IMR-90 (cell line): Measurements from ENCODE around the gene MSI2. TPM values are rescaled to one million over a fixed set of nuclear protein-coding genes. Genes with fewer than 3 reads are reported as not detected.

Experiments
- ATAC-seq: fragments of 200-7000 bp; cut with Tn5 transposase; 2 replicates; pipeline ENCODE4 v1.9.1; 2020; ENCODE audit warnings: low read depth, mild to moderate bottlenecking, moderate library complexity
- BruUV-seq: library from RNA; stranded (reverse); fragments of 400-500 nt; replicated peaks from 2 replicates; lab custom pipeline; 2021; lab: Mats Ljungman, UMichigan
- CTCF ChIA-PET: fragments of 300-600 bp; formaldehyde crosslinking; extraction: SDS; loops from one replicate; lab custom pipeline; 2021; ENCODE audit warnings: antibody characterized with exemption; lab: Yijun Ruan, JAX
- POLR2A ChIA-PET: fragments of 300-600 bp; sonication (Branson Sonifier 250); formaldehyde crosslinking; loops from one replicate; lab custom pipeline; 2022; ENCODE audit warnings: antibody characterized with exemption; ENCODE audit not compliant: unreplicated experiment; lab: Charles Lee
- DNase-seq: peaks from one replicate; pipeline ENCODE4 v3.0.0; 2013
- H2AFZ ChIP-seq: replicated peaks from 2 replicates; pipeline ENCODE3; 2013; ENCODE audit warnings: low read length, mild to moderate bottlenecking; ENCODE audit not compliant: poor library complexity
- H2AK5ac ChIP-seq: 2 replicates; pipeline ENCODE4 v1.6.1; 2013; ENCODE audit warnings: low read depth, low read length, inconsistent platforms
- H2AK9ac ChIP-seq: replicated peaks from 2 replicates; pipeline ENCODE3; 2013; ENCODE audit warnings: mild to moderate bottlenecking, low read depth, low read length, moderate library complexity; ENCODE audit not compliant: poor library complexity
- H2BK120ac ChIP-seq: 2 replicates; pipeline ENCODE4 v1.6.1; 2013; ENCODE audit warnings: low read depth, low read length, inconsistent platforms
- H2BK15ac ChIP-seq: 3 replicates; pipeline ENCODE4 v1.6.1; 2013; ENCODE audit warnings: low read depth, low read length, inconsistent platforms
- H2BK20ac ChIP-seq: 2 replicates; pipeline ENCODE4 v1.6.1; 2013; ENCODE audit warnings: low read depth, mild to moderate bottlenecking, inconsistent platforms, low read length, moderate library complexity
- H2BK5ac ChIP-seq: 2 replicates; pipeline ENCODE4 v1.6.1; 2013; ENCODE audit warnings: mild to moderate bottlenecking, low read depth, low read length, inconsistent platforms; ENCODE audit not compliant: poor library complexity, severe bottlenecking
- H3K14ac ChIP-seq: replicated peaks from 2 replicates; pipeline ENCODE4 v1.6.1; 2013; ENCODE audit warnings: low read depth, low read length, inconsistent platforms
- H3K18ac ChIP-seq: 2 replicates; pipeline ENCODE4 v1.6.1; 2013; ENCODE audit warnings: low read depth, low read length, control low read depth
- H3K23ac ChIP-seq: 2 replicates; pipeline ENCODE4 v1.6.1; 2013; ENCODE audit warnings: low read depth, low read length, inconsistent platforms
- H3K27ac ChIP-seq: 2 replicates; pipeline ENCODE4 v1.5.1; 2013; ENCODE audit warnings: mild to moderate bottlenecking, control low read depth, low read length; ENCODE audit not compliant: insufficient read depth
- H3K27me3 ChIP-seq: 2 replicates; pipeline ENCODE4 v1.6.1; 2013; ENCODE audit warnings: low read length; ENCODE audit not compliant: control insufficient read depth, insufficient read depth
- H3K36me3 ChIP-seq: 2 replicates; pipeline ENCODE4 v1.6.1; 2013; ENCODE audit warnings: low read length, mixed read lengths; ENCODE audit not compliant: control insufficient read depth, insufficient read depth
- H3K4ac ChIP-seq: 2 replicates; pipeline ENCODE4 v1.6.1; 2013; ENCODE audit warnings: low read depth, low read length, inconsistent platforms
- H3K4me1 ChIP-seq: 2 replicates; pipeline ENCODE4 v1.6.1; 2013; ENCODE audit warnings: low read length, mixed read lengths; ENCODE audit not compliant: control insufficient read depth, insufficient read depth
- H3K4me2 ChIP-seq: 2 replicates; pipeline ENCODE4 v1.6.1; 2013; ENCODE audit warnings: low read depth, mild to moderate bottlenecking, control low read depth, low read length, moderate library complexity
- H3K4me3 ChIP-seq: 2 replicates; pipeline ENCODE4 v1.5.1; 2013; ENCODE audit warnings: low read depth, mild to moderate bottlenecking, control low read depth, low read length, moderate library complexity; ENCODE audit not compliant: insufficient read depth
- H3K56ac ChIP-seq: 2 replicates; pipeline ENCODE4 v1.6.1; 2013; ENCODE audit warnings: low read length, inconsistent platforms; ENCODE audit not compliant: insufficient read depth; ENCODE audit errors: extremely low read depth
- H3K79me1 ChIP-seq, 2 experiments: 2 replicates each; pipeline ENCODE4 v1.6.1; 2013; ENCODE audit warnings: low read length in 2 of 2, inconsistent platforms in 1 of 2, low read depth in 1 of 2
- H3K9ac ChIP-seq: 2 replicates; pipeline ENCODE4 v1.6.1; 2013; ENCODE audit warnings: low read depth, low read length, control low read depth
- H3K9me1 ChIP-seq: 2 replicates; pipeline ENCODE4 v1.6.1; 2013; ENCODE audit warnings: low read length, inconsistent platforms; ENCODE audit not compliant: insufficient read depth
- H3K9me3 ChIP-seq: 2 replicates; pipeline ENCODE4 v1.6.1; 2013; ENCODE audit warnings: low read length; ENCODE audit not compliant: control insufficient read depth, insufficient read depth
- H4K20me1 ChIP-seq: 2 replicates; pipeline ENCODE4 v1.6.1; 2013; ENCODE audit warnings: low read length, inconsistent platforms; ENCODE audit not compliant: insufficient read depth
- H4K5ac ChIP-seq: 2 replicates; pipeline ENCODE4 v1.6.1; 2013; ENCODE audit warnings: mild to moderate bottlenecking, low read depth, low read length, control low read depth
- H4K8ac ChIP-seq, 2 experiments: 2 replicates each; pipeline ENCODE4 v1.6.1; 2013; ENCODE audit warnings: low read depth in 2 of 2, low read length in 2 of 2, control low read depth in 1 of 2, inconsistent platforms in 1 of 2
- H4K91ac ChIP-seq: 2 replicates; pipeline ENCODE4 v1.6.1; 2013; ENCODE audit warnings: low read depth, low read length, inconsistent platforms; ENCODE audit not compliant: insufficient read depth
- CHD1 ChIP-seq: IDR thresholded peaks from 2 replicates; pipeline ENCODE4 v1.6.1; 2012; ENCODE audit warnings: low read depth, low read length, improper control_type of control experiment
- MAZ ChIP-seq: IDR thresholded peaks from 2 replicates; pipeline ENCODE4 v1.6.1; 2012; ENCODE audit warnings: low read depth, mild to moderate bottlenecking, low read length, improper control_type of control experiment, moderate library complexity, borderline replicate concordance
- MXI1 ChIP-seq: IDR thresholded peaks from 2 replicates; pipeline ENCODE4 v1.6.1; 2012; ENCODE audit warnings: low read depth, mild to moderate bottlenecking, low read length, moderate library complexity, borderline replicate concordance
- NFE2L2 ChIP-seq: fragments of 150-350 bp; IDR thresholded peaks from 2 replicates; pipeline ENCODE4 v1.6.1; 2016; ENCODE audit warnings: low read depth, mild to moderate bottlenecking, low read length
- RCOR1 ChIP-seq: IDR thresholded peaks from 2 replicates; pipeline ENCODE4 v1.6.1; 2012; ENCODE audit warnings: mild to moderate bottlenecking, low read length, improper control_type of control experiment; ENCODE audit not compliant: insufficient replicate concordance
- RFX5 ChIP-seq: IDR thresholded peaks from 2 replicates; pipeline ENCODE4 v1.8.0; 2012; ENCODE audit warnings: low read depth, mild to moderate bottlenecking, low read length, moderate library complexity
- SMC3 ChIP-seq: fragments of 150-350 bp; IDR thresholded peaks from 2 replicates; pipeline ENCODE4 v1.6.1; 2016; ENCODE audit warnings: low read depth, mild to moderate bottlenecking, antibody characterized with exemption, low read length, moderate library complexity
- WGBS, 2 experiments: methylation state at CpG; one replicate each; pipeline versions ENCODE4 v1.1.5 to v1.1.7; 2013; ENCODE audit warnings: missing lambda C conversion rate in 2 of 2; ENCODE audit not compliant: insufficient read length in 1 of 2; ENCODE audit errors: extremely low coverage in 2 of 2; 5-methylcytosine and 5-hydroxymethylcytosine counted together
- dilution Hi-C: fragments of 300-500 bp; cut with HindIII; formaldehyde crosslinking; loops from one replicate; pipeline ENCODE4 v1.14.3; 2018; ENCODE audit warnings: low sequenced_read_pairs; ENCODE audit not compliant: unreplicated experiment
- in situ Hi-C: fragments of 300-500 bp; cut with MboI; formaldehyde crosslinking; loops from 3 replicates; pipeline ENCODE4 v1.14.3; 2019; ENCODE audit warnings: low sequenced_read_pairs, inconsistent platforms, mixed read lengths
- intact Hi-C: fragments of 100-400 bp; cut with micrococcal nuclease; formaldehyde crosslinking; loops from 2 replicates; pipeline ENCODE4 v1.10.0; 2022
- polyA plus RNA-seq, 3 experiments: library from polyadenylated mRNA; depleted of rRNA; stranded (reverse); fragments of >200 nt; gene quantifications; 2 replicates each; pipeline ENCODE4 v1.2.3, GENCODE V29; 2012; ENCODE audit warnings: low replicate concordance in 1 of 3
- total RNA-seq: library from RNA; depleted of rRNA; stranded (reverse); fragments of >200 nt; gene quantifications from 2 replicates; pipeline ENCODE4 v1.2.3, GENCODE V29; 2012

MSI2 gene
- total and polyA plus RNA-seq, 2 of the 4 experiments (the other 2 are of a cell fraction) = 13.0 to 16.0 TPM

DNA sequence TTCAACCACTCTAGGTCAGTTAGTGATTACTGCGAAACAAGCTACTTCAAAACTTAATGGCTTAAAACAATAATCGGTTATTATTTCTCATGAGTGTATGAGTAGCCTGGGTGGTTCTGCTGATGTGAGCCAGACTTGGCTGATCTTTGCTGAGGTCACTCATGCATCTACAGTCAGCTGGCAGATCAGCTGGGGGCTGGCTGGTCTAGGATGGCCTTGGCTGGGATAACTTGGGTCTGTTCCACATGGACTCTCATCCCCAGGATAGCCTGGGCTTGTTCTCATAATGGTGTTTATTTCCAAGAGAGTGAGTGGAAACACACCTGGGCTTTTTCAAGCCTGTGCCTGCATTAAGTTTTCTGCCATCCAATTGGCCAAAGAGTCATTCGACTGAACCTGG, 475.7 kb downstream of the MSI2 start:
- Histone ChIP-seq H2BK15ac (no peak overlapping the region), H3K9me3 (no peaks in the 10 kb centered on the region), H3K4me3 (no peak overlapping the region), H3K56ac (no peak overlapping the region), H3K9me1 (no peaks in the 10 kb centered on the region), H2BK120ac (no peak overlapping the region), H3K27me3 (peaks cover 36% of the 10 kb centered on the region), H2AK9ac (no peak overlapping the region), H3K9ac (no peak overlapping the region), H3K4me2 (no peak overlapping the region), H3K18ac (no peak overlapping the region), H4K5ac (no peak overlapping the region), H3K4me1 (no peaks in the 10 kb centered on the region), H2AFZ (no peak overlapping the region), H4K8ac (no peak overlapping the region), H3K14ac (no peak overlapping the region), H4K20me1 (no peaks in the 10 kb centered on the region), H3K79me1 (no peaks in the 10 kb centered on the region), H3K36me3 (no peaks in the 10 kb centered on the region), H2AK5ac (no peak overlapping the region), H4K91ac (no peak overlapping the region), H2BK20ac (no peak overlapping the region), H2BK5ac (no peak overlapping the region), H3K27ac (no peak overlapping the region), H3K23ac (no peak overlapping the region), H3K4ac (no peak overlapping the region)
- BruUV-seq = no TSS peak
- no peak for ATAC-seq
- POLR2A ChIA-PET = no interaction called here
- in situ Hi-C loops (no loop called here), dilution Hi-C loops (no loop called here), intact Hi-C loops (no loop called here)
- TF ChIP-seq CHD1 = no peak
- no peak for TF ChIP-seq MAZ
- TF ChIP-seq RCOR1 = no peak
- TF ChIP-seq NFE2L2 = no peak
- no peak for TF ChIP-seq MXI1
- no peak for TF ChIP-seq RFX5
- TF ChIP-seq SMC3 = no peak
- CTCF ChIA-PET = interaction anchor here (1.2 kb wide), 1 partner anchor 60 kb away, joined by 4 read pairs; no protein-coding TSS in a partner anchor
- no peak for DNase-seq
- no CpG with 5 or more reads among the region's 3 CpGs for WGBS, 2 experiments
